Measurements from ENCODE around the gene ITPR1. TPM values are rescaled to one million over a fixed set of nuclear protein-coding genes. Genes with fewer than 3 reads are reported as not detected.

ITPR1 gene
- total RNA-seq, 1 experiment from 2014 or later = 8.7 TPM

DNA sequence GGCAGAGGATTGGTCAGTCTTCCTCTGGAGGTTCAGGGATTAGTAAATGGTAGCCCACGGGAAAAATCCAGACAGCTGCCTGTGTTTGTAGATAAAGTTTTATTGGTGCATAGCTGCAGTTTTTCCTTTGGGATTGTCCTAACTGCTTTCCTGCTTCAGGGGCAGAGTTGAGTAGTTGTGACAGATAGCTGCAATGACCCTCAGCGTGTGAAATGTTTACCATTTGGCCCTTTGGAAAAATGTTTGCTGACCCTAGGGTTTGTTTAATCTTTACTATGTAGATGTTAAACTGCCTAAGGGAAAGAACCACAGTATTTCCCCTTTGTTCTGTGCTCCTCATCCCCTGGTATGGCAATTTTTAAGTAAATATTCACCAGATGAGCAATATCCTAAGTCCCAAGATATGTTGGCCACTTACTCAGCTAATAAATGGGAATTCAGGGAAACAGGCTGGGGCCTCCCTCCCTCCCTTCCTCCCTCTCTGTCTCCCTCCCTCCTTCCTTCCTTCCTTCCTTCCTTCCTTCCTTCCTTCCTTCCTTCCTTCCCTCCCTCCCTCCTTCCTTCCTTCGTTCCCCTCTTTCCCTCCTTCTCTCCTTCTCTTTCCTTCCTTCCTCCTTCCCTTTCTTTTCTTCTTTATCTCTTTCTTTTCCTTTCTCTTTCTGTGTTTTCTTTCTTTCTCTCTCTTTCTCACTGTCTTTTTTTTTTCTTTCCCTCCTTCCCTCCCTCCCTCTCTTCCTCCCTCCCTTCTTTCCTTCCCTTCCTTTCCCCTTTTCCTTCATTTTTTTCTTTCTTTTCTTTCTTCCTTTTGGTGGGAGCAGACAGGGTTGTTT, 251.5 kb downstream of the ITPR1 start:
- Histone ChIP-seq H3K4me1 (ENCODE audit: control insufficient read depth, insufficient read depth, low read length) (peaks cover 21% of the 10 kb centered on the region), H3K9me3 (ENCODE audit: control insufficient read depth, insufficient read depth, low read depth, low read length) (no peaks in the 10 kb centered on the region), H3K27me3 (ENCODE audit: control insufficient read depth, insufficient read depth, low read length) (no peaks in the 10 kb centered on the region), H3K36me3 (ENCODE audit: control insufficient read depth, insufficient read depth, low read length) (no peaks in the 10 kb centered on the region), H3K27ac (ENCODE audit: low read length) (peak overlapping the region; percentile 75), H3K4me3 (ENCODE audit: low read depth in 2 of 2, low read length in 2 of 2) (no peak overlapping the region)
- ATAC-seq = peak; percentile 86
- DNase-seq (ENCODE audit: low read depth, low spot score) = no peak
- ChIA-PET POLR2A (no interaction called here), CTCF (no interaction called here)
- TF ChIP-seq, protein P1, sequence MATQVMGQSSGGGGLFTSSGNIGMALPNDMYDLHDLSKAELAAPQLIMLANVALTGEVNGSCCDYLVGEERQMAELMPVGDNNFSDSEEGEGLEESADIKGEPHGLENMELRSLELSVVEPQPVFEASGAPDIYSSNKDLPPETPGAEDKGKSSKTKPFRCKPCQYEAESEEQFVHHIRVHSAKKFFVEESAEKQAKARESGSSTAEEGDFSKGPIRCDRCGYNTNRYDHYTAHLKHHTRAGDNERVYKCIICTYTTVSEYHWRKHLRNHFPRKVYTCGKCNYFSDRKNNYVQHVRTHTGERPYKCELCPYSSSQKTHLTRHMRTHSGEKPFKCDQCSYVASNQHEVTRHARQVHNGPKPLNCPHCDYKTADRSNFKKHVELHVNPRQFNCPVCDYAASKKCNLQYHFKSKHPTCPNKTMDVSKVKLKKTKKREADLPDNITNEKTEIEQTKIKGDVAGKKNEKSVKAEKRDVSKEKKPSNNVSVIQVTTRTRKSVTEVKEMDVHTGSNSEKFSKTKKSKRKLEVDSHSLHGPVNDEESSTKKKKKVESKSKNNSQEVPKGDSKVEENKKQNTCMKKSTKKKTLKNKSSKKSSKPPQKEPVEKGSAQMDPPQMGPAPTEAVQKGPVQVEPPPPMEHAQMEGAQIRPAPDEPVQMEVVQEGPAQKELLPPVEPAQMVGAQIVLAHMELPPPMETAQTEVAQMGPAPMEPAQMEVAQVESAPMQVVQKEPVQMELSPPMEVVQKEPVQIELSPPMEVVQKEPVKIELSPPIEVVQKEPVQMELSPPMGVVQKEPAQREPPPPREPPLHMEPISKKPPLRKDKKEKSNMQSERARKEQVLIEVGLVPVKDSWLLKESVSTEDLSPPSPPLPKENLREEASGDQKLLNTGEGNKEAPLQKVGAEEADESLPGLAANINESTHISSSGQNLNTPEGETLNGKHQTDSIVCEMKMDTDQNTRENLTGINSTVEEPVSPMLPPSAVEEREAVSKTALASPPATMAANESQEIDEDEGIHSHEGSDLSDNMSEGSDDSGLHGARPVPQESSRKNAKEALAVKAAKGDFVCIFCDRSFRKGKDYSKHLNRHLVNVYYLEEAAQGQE (IDR thresholded peaks at IDR 0.05; ENCODE audit: insufficient read depth in 1 of 2, low read depth in 2 of 2, low read length in 1 of 2) = no peak
- TF ChIP-seq SIN3A (IDR thresholded peaks at IDR 0.05; ENCODE audit: borderline replicate concordance, insufficient read depth, low read depth, low read length) = no peak
- peak; percentile 71; the same call in 1 of the 2 replicates for TF ChIP-seq POLR2AphosphoS5 (IDR thresholded peaks at IDR 0.05; ENCODE audit: low read depth, low read length)
- TF ChIP-seq, protein P2, sequence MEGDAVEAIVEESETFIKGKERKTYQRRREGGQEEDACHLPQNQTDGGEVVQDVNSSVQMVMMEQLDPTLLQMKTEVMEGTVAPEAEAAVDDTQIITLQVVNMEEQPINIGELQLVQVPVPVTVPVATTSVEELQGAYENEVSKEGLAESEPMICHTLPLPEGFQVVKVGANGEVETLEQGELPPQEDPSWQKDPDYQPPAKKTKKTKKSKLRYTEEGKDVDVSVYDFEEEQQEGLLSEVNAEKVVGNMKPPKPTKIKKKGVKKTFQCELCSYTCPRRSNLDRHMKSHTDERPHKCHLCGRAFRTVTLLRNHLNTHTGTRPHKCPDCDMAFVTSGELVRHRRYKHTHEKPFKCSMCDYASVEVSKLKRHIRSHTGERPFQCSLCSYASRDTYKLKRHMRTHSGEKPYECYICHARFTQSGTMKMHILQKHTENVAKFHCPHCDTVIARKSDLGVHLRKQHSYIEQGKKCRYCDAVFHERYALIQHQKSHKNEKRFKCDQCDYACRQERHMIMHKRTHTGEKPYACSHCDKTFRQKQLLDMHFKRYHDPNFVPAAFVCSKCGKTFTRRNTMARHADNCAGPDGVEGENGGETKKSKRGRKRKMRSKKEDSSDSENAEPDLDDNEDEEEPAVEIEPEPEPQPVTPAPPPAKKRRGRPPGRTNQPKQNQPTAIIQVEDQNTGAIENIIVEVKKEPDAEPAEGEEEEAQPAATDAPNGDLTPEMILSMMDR (IDR thresholded peaks at IDR 0.05) = no peak
- peak; percentile 96 for TF ChIP-seq TCF7L2 (IDR thresholded peaks at IDR 0.05; ENCODE audit: low read depth, low read length)
- intact Hi-C loops (cut with micrococcal nuclease; ENCODE audit: unreplicated experiment) = no loop called here
- in situ Hi-C loops (cut with HindIII; ENCODE audit: low pct_unique_long_range_greater_than_20kb, low sequenced_read_pairs) = no loop called here
- no TSS peak for BruUV-seq (replicated peaks)

DNA sequence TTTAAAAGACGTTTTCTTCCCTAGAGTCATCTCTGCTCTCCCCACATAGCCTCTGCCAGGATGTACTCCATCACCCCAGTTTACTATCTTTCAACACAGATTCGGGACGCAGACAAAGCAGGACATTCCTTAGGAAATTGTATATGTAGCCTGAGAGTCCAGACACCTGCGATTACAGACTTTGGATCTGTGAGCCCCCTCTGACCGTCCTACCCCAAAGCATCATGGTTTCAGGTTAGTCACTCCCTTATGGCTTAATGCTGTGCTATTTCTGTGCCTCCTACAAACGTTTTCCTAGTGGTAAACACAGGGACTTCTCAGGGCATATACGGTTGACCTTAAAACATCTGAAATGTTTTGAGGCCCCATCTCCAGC, 252.1 kb downstream of the ITPR1 start:
- peaks cover 21% of the 10 kb centered on the region for H3K4me1 ChIP-seq (ENCODE audit: control insufficient read depth, insufficient read depth, low read length)
- H3K27me3 ChIP-seq (ENCODE audit: control insufficient read depth, insufficient read depth, low read length) = no peaks in the 10 kb centered on the region
- BruUV-seq (replicated peaks) = no TSS peak
- H3K36me3 ChIP-seq (ENCODE audit: control insufficient read depth, insufficient read depth, low read length) = no peaks in the 10 kb centered on the region
- ATAC-seq (no peak), DNase-seq (ENCODE audit: low read depth, low spot score) (no peak)
- ChIA-PET POLR2A (no interaction called here), CTCF (no interaction called here)
- intact Hi-C loops (cut with micrococcal nuclease; ENCODE audit: unreplicated experiment) (no loop called here), in situ Hi-C loops (cut with HindIII; ENCODE audit: low pct_unique_long_range_greater_than_20kb, low sequenced_read_pairs) (no loop called here)
- H3K27ac ChIP-seq (ENCODE audit: low read length) = peak overlapping the region; percentile 75
- no peaks in the 10 kb centered on the region for H3K9me3 ChIP-seq (ENCODE audit: control insufficient read depth, insufficient read depth, low read depth, low read length)
- TF ChIP-seq POLR2AphosphoS5 (IDR thresholded peaks at IDR 0.05; ENCODE audit: low read depth, low read length) (no peak), SIN3A (IDR thresholded peaks at IDR 0.05; ENCODE audit: borderline replicate concordance, insufficient read depth, low read depth, low read length) (no peak), TCF7L2 (IDR thresholded peaks at IDR 0.05; ENCODE audit: low read depth, low read length) (no peak)
- TF ChIP-seq, protein P2 (IDR thresholded peaks at IDR 0.05) = no peak
- TF ChIP-seq, protein P1 (IDR thresholded peaks at IDR 0.05; ENCODE audit: insufficient read depth in 1 of 2, low read depth in 2 of 2, low read length in 1 of 2) = no peak
- H3K4me3 ChIP-seq (ENCODE audit: low read depth in 2 of 2, low read length in 2 of 2) = no peak overlapping the region

Data from Panc1 (cell line).